Neuronal stem cell (in vitro differentiated cells): ENCODE measurements around the gene TREX2.

Experiments used
- DNase-seq: peaks from one replicate; pipeline ENCODE4 v3.0.0-alpha.2; 2013; ENCODE audit warnings: low spot score
- H2AFZ ChIP-seq: one replicate; pipeline ENCODE4 v1.6.1; 2013; ENCODE audit warnings: mild to moderate bottlenecking, low read length, inconsistent platforms
- H2AK5ac ChIP-seq: 2 replicates; pipeline ENCODE4 v1.6.1; 2013; ENCODE audit warnings: low read depth, mild to moderate bottlenecking, inconsistent platforms, low read length, moderate library complexity, mixed read lengths
- H2BK120ac ChIP-seq: 2 replicates; pipeline ENCODE4 v1.6.1; 2013; ENCODE audit warnings: low read depth, mild to moderate bottlenecking, inconsistent platforms, low read length, moderate library complexity, mixed read lengths
- H2BK12ac ChIP-seq: one replicate; pipeline ENCODE4 v1.6.1; 2013; ENCODE audit warnings: low read length, inconsistent platforms
- H2BK15ac ChIP-seq: 2 replicates; pipeline ENCODE4 v1.6.1; 2013; ENCODE audit warnings: mild to moderate bottlenecking, low read length, inconsistent platforms, mixed read lengths
- H2BK5ac ChIP-seq: one replicate; pipeline ENCODE4 v1.6.1; 2013; ENCODE audit warnings: inconsistent platforms, mild to moderate bottlenecking, low read length, moderate library complexity
- H3K14ac ChIP-seq: one replicate; pipeline ENCODE4 v1.6.1; 2013; ENCODE audit warnings: low read length, inconsistent platforms
- H3K18ac ChIP-seq: 2 replicates; pipeline ENCODE4 v1.6.1; 2013; ENCODE audit warnings: low read length, inconsistent platforms
- H3K23ac ChIP-seq: 2 replicates; pipeline ENCODE4 v1.6.1; 2013; ENCODE audit warnings: low read depth, mild to moderate bottlenecking, mixed read lengths, low read length, inconsistent platforms; ENCODE audit not compliant: poor library complexity
- H3K27ac ChIP-seq: replicated peaks from 3 replicates; pipeline ENCODE4 v1.5.1; 2013; ENCODE audit warnings: low read length, inconsistent platforms
- H3K27me3 ChIP-seq, 3 experiments: 2 replicates each; pipeline ENCODE4 v1.6.1; 2013; ENCODE audit warnings: low read length in 3 of 3, mild to moderate bottlenecking in 2 of 3, inconsistent platforms in 1 of 3, low read depth in 1 of 3, mixed read lengths in 1 of 3, moderate library complexity in 1 of 3; ENCODE audit not compliant: control insufficient read depth in 3 of 3, insufficient read depth in 3 of 3
- H3K36me3 ChIP-seq, 2 donors: replicated peaks in 1 of 2; 2 replicates each; pipeline ENCODE4 v1.6.1; 2013; ENCODE audit warnings: low read length in 2 of 2; ENCODE audit not compliant: control insufficient read depth in 2 of 2, insufficient read depth in 2 of 2
- H3K4ac ChIP-seq: 2 replicates; pipeline ENCODE4 v1.6.1; 2013; ENCODE audit warnings: inconsistent platforms, mild to moderate bottlenecking, low read length, moderate library complexity
- H3K4me1 ChIP-seq, 2 donors: 1 replicate in 1 of 2; 2 replicates in 1 of 2; pipeline ENCODE4 v1.6.1; 2013; ENCODE audit warnings: low read length in 2 of 2, low read depth in 1 of 2; ENCODE audit not compliant: control insufficient read depth in 2 of 2, insufficient read depth in 1 of 2
- H3K4me2 ChIP-seq: one replicate; pipeline ENCODE4 v1.6.1; 2013; ENCODE audit warnings: mild to moderate bottlenecking, low read length, inconsistent platforms; ENCODE audit not compliant: insufficient read depth, poor library complexity, severe bottlenecking
- H3K4me3 ChIP-seq, 2 donors: 2 replicates each; pipeline ENCODE4 v1.5.1; 2013; ENCODE audit warnings: low read length in 2 of 2, mild to moderate bottlenecking in 2 of 2, inconsistent platforms in 1 of 2, moderate library complexity in 1 of 2
- H3K79me1 ChIP-seq: one replicate; pipeline ENCODE4 v1.6.1; 2013; ENCODE audit warnings: low read depth, mild to moderate bottlenecking, inconsistent platforms, low read length, moderate library complexity
- H3K9ac ChIP-seq: one replicate; pipeline ENCODE4 v1.6.1; 2013; ENCODE audit warnings: mild to moderate bottlenecking, low read depth, low read length, inconsistent platforms; ENCODE audit not compliant: poor library complexity
- H3K9me3 ChIP-seq, 2 donors: replicated peaks in 1 of 2; 2 replicates each; pipeline versions ENCODE3 to v1.6.1; 2013; ENCODE audit warnings: low read length in 2 of 2, mild to moderate bottlenecking in 2 of 2, inconsistent platforms in 1 of 2, low read depth in 1 of 2, mixed read lengths in 1 of 2, moderate library complexity in 1 of 2; ENCODE audit not compliant: control insufficient read depth in 2 of 2, insufficient read depth in 1 of 2
- H4K8ac ChIP-seq: one replicate; pipeline ENCODE4 v1.6.1; 2013; ENCODE audit warnings: low read depth, mild to moderate bottlenecking, inconsistent platforms, low read length, moderate library complexity
- H4K91ac ChIP-seq: one replicate; pipeline ENCODE4 v1.6.1; 2013; ENCODE audit warnings: low read length, low read depth, mild to moderate bottlenecking, inconsistent platforms; ENCODE audit not compliant: poor library complexity
- WGBS, 2 donors: extraction: QIAGEN DNeasy Blood & Tissue Kit; methylation state at CpG; one replicate each; pipeline ENCODE4 v1.1.7; 2013; ENCODE audit warnings: missing lambda C conversion rate in 2 of 2, mixed read lengths in 1 of 2; ENCODE audit not compliant: insufficient read length in 2 of 2, insufficient replicate concordance in 1 of 2; ENCODE audit errors: extremely low coverage in 2 of 2; 5-methylcytosine and 5-hydroxymethylcytosine counted together

TREX2 gene

GRCh38 chrX:153494061-153494460, 48.2 kb upstream of the TREX2 start:
- H4K91ac ChIP-seq = peak overlapping the region; percentile 30
- no peak overlapping the region for H2AFZ ChIP-seq
- H3K23ac ChIP-seq = no peak overlapping the region
- WGBS, 2 donors = no CpG with 5 or more reads among the region's 12 CpGs
- no peak overlapping the region for H2BK120ac ChIP-seq
- peak overlapping the region; percentile 88 for H2AK5ac ChIP-seq
- H2BK5ac ChIP-seq = peak overlapping the region; percentile 39
- H3K18ac ChIP-seq = no peak overlapping the region
- H3K9me3 ChIP-seq = no peaks in the 10 kb centered on the region
- peaks cover 0 to 24% (median 0%) of the 10 kb centered on the region in 3 experiments for H3K27me3 ChIP-seq
- no peak overlapping the region for H3K4ac ChIP-seq
- no peak overlapping the region for H3K14ac ChIP-seq
- no peak overlapping the region for H2BK12ac ChIP-seq
- no peak overlapping the region for H3K4me3 ChIP-seq
- H3K79me1 ChIP-seq = no peaks in the 10 kb centered on the region
- H3K9ac ChIP-seq = no peak overlapping the region
- no peak overlapping the region for H3K27ac ChIP-seq
- H3K4me2 ChIP-seq = no peak overlapping the region
- peak overlapping the region; percentile 26 for H2BK15ac ChIP-seq
- H4K8ac ChIP-seq = no peak overlapping the region
- H3K4me1 ChIP-seq = peaks cover 10 to 13% of the 10 kb centered on the region in 2 donors
- no peak for DNase-seq
- H3K36me3 ChIP-seq = no peaks in the 10 kb centered on the region

DNA sequence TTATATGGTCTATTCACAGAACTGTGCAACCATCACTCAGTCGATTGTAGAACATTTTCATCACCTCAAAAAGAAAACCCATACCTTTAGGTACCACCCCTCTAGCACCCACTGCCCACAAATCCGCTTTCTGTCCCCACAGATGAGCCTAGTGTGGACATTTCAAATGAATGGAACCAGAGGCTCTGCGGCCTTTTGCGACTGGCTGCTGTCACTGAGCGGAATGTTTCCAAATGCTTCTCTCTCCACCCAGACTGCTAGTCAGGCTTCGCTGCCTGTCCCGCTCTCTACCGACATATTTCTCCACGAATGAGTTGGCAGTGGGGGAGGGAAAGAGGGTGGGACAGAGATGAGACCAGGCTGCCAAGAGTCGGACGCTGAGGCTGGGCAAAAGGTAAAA, 47.2 kb upstream of the TREX2 start:
- Histone ChIP-seq H2BK5ac (no peak overlapping the region), H2BK120ac (no peak overlapping the region), H3K4ac (no peak overlapping the region), H2BK12ac (no peak overlapping the region), H3K9me3 (no peaks in the 10 kb centered on the region), H3K4me1 (peaks cover 11 to 23% of the 10 kb centered on the region in 2 donors), H3K14ac (no peak overlapping the region), H2BK15ac (no peak overlapping the region), H3K27me3 (peaks cover 0 to 26% (median 0%) of the 10 kb centered on the region in 3 experiments), H4K8ac (no peak overlapping the region), H3K4me3 (no peak overlapping the region), H2AFZ (no peak overlapping the region), H3K23ac (no peak overlapping the region), H3K79me1 (no peaks in the 10 kb centered on the region), H3K36me3 (no peaks in the 10 kb centered on the region), H2AK5ac (no peak overlapping the region), H4K91ac (no peak overlapping the region), H3K9ac (no peak overlapping the region), H3K27ac (no peak overlapping the region), H3K18ac (no peak overlapping the region), H3K4me2 (no peak overlapping the region)
- DNase-seq = no peak
- no CpG with 5 or more reads among the region's 11 CpGs for WGBS, 2 donors

DNA sequence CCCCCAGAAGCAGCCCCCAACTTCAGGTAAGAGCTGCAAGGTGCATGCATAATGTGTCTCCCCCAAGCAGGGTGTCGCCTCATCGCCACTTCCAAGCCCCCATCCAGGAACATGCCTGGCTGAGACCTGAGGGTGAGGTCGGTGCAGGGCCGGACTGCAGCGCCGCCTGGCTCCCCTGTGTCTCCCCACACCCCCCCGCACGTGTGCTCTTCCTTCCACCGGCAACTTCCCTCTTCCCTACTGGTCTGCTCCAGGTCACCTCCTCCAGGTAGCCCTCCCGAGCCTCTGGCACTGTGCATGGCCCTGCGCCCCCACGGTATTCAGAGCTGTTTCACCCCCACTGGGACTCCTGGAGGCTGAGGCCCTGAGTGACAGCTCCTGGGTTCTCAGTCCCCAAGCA, 46.7 kb upstream of the TREX2 start:
- Histone ChIP-seq H3K4me2 (no peak overlapping the region), H2BK12ac (no peak overlapping the region), H2BK15ac (no peak overlapping the region), H3K79me1 (no peaks in the 10 kb centered on the region), H2AFZ (no peak overlapping the region), H2BK5ac (no peak overlapping the region), H3K4me1 (peaks cover 13 to 24% of the 10 kb centered on the region in 2 donors), H4K91ac (no peak overlapping the region), H2BK120ac (no peak overlapping the region), H4K8ac (no peak overlapping the region), H2AK5ac (no peak overlapping the region), H3K36me3 (no peaks in the 10 kb centered on the region), H3K4ac (peak overlapping the region; percentile 37), H3K14ac (no peak overlapping the region), H3K18ac (no peak overlapping the region), H3K23ac (no peak overlapping the region), H3K27me3 (peaks cover 0 to 26% (median 0%) of the 10 kb centered on the region in 3 experiments), H3K4me3 (no peak overlapping the region), H3K9me3 (no peaks in the 10 kb centered on the region), H3K27ac (no peak overlapping the region), H3K9ac (no peak overlapping the region)
- no peak for DNase-seq
- no CpG with 5 or more reads among the region's 12 CpGs for WGBS, 2 donors

DNA sequence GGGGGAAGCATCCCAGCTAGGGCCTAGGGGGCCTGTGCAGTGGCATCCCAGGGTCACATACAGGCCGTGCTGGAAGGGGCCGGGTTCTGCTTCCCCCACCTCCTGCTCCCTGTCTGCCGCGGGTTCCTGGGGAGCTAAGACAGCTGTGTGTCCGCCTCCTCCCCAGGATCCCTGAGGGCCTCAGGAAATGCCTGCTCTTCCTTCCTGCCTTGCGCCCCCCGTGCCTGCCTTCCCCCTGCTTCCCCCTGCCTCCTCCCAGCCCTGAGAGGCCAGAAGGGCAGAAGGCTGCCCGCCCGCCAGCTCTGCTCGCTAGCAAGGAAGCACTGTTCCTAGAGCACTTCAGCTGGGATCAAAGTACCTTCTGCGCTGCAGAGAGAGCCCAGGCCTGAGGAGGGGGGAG, 46.1 kb upstream of the TREX2 start:
- no peak for DNase-seq

More for the DNA sequence above, 46.1 kb upstream of the TREX2 start:
- Histone ChIP-seq H3K4ac (no peak overlapping the region), H2BK5ac (no peak overlapping the region), H3K79me1 (no peaks in the 10 kb centered on the region), H2BK12ac (no peak overlapping the region), H3K27me3 (peaks cover 0 to 26% (median 0%) of the 10 kb centered on the region in 3 experiments), H2BK120ac (no peak overlapping the region), H3K9me3 (no peaks in the 10 kb centered on the region), H2AFZ (peak overlapping the region; percentile 75), H3K4me1 (peaks cover 13 to 24% of the 10 kb centered on the region in 2 donors), H2AK5ac (no peak overlapping the region), H4K91ac (no peak overlapping the region), H3K23ac (no peak overlapping the region), H3K27ac (no peak overlapping the region), H3K4me2 (no peak overlapping the region), H2BK15ac (no peak overlapping the region), H3K4me3 (peak overlapping the region in 1 of 2 donors; percentile 29), H4K8ac (peak overlapping the region; percentile 65), H3K9ac (no peak overlapping the region), H3K36me3 (no peaks in the 10 kb centered on the region), H3K14ac (no peak overlapping the region), H3K18ac (no peak overlapping the region)
- no CpG with 5 or more reads among the region's 11 CpGs for WGBS, 2 donors
